Measurements from ENCODE around the gene HES7. TPM values are rescaled to one million over a fixed set of nuclear protein-coding genes. Genes with fewer than 3 reads are reported as not detected.

Gene HES7
- total RNA-seq, 4 donors from 2014 or later, result not detected

- TF ChIP-seq CTCF (IDR thresholded peaks at IDR 0.05; ENCODE audit: low read depth), result no peak
Measured at GRCh38 chr17:8075574-8076342, 48.1 kb downstream of the HES7 start.

GRCh38 chr17:8075081-8075480 lies 48.8 kb downstream of the HES7 start:
- no peak for TF ChIP-seq CTCF (IDR thresholded peaks at IDR 0.05; ENCODE audit: low read depth)

- no peak for TF ChIP-seq CTCF (IDR thresholded peaks at IDR 0.05; ENCODE audit: low read depth)
Measured at GRCh38 chr17:8074554-8074953, 49.4 kb downstream of the HES7 start.

GRCh38 chr17:8073627-8074484 lies 50.0 kb downstream of the HES7 start:
- no peak for TF ChIP-seq CTCF (IDR thresholded peaks at IDR 0.05; ENCODE audit: low read depth)

GRCh38 chr17:8072729-8073461 lies 51.0 kb downstream of the HES7 start:
- TF ChIP-seq CTCF (IDR thresholded peaks at IDR 0.05; ENCODE audit: low read depth), result no peak

GRCh38 chr17:8072341-8072728 lies 51.6 kb downstream of the HES7 start:
- TF ChIP-seq CTCF (IDR thresholded peaks at IDR 0.05; ENCODE audit: low read depth), result no peak

- TF ChIP-seq CTCF (IDR thresholded peaks at IDR 0.05; ENCODE audit: low read depth), result no peak
Measured at GRCh38 chr17:8071496-8071895, 52.4 kb downstream of the HES7 start.
